Hippocampal formation (tissue), 2 donors: Measurements from ENCODE around the gene LLGL1.

Source experiments
- DNase-seq, 2 donors: peaks; one replicate each; lab custom pipeline; 2025; lab: John Stamatoyannopoulos, UW

Gene LLGL1

DNA sequence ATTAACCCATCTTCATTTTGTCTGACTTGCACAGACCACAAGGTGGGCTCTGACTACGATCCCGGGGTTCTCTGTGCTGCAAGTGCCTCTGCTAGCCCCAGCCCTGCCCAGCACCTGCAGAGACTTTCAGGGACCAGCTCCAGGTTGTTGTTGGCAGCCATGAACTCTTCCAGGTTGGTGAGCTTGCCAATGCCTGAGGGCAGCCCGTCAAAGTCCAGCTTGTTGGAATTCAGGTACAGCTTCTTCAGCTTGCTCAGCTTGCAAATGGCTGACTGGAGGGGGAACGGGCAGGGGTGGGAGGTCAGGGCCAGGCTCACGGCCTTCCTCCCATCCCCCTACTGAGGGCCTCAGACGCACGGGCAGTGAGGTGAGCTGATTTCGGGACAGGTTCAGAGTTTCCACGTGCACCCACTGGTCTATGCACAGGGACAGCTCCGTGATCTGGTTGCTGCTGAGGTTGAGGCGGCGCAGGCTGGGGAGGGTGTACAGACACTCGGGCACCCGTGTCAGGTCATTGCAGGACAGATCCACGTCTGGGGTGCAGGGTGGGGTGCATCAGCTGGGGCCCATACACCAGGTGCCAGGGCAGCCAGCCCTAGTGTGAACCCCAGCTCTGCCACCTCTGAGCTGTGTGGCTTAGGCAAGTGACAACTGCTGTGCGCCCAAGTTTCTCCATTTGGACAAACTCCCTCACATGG is 27.9 kb downstream of the LLGL1 start:
- DNase-seq, result no peak

GRCh38 chr17:18253947-18254821 is 28.7 kb downstream of the LLGL1 start:
- no peak for DNase-seq

DNA sequence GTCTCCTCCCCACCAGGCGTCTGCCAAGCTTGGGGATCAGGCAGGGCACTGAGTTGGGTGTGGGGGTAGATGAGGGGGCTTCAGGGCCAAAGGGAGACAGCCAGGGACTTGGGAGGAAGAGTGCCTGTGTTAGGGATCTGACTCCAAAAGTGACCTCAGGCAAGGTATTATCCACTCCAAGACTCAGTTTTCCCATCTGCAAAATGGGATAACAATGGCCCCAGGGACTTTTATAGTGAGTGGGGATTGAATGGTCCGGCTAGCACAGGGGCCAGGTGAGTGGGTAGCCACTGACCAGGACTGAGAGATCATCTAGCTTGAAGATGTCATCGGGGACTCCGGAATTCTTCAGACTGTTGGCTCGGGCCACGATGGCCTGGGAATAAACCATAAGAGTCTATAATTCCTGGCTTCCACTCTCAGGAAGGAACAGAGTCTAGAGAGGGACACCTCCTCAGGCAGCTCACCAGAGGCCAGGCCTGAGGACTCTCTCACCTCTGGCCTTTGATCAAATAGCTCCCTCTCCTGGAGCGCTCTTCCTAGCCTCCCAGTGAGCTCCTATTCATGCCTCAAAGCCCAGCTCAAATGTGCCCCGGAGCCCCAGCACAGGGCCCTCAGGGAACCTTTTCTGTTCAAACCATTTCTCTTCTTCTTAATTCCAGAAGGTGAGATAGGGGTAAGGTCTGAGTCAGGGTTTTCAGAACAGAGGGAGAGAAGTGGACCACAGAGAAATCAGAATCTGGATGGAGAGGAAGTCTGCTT is 29.6 kb downstream of the LLGL1 start:
- DNase-seq, result no peak

GRCh38 chr17:18256351-18256750 is 30.9 kb downstream of the LLGL1 start:
- no peak for DNase-seq

DNA sequence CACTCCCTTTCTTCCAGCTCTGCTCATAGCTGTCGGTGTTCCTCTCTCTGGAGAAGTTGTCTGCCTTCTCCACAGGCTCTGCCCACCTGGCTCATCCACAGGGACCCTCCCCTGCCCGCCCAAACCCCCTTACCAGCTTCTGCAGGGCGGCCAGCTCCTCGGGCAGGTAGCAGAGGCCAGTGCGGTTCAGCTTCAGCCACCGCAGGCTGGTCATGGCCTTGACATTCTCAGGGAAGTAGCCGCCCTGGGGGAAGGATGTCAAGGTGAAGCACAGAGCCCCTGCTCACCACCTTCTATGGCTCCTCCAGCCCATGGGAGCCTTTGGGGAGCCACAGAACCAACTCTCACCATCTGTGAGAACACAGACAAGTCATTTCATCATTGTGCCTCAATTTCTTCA is 31.3 kb downstream of the LLGL1 start:
- DNase-seq, result no peak

- no peak for DNase-seq
These were observed 32.0 kb downstream of the LLGL1 start for GRCh38 chr17:18257268-18257981.

GRCh38 chr17:18257982-18258355 is 32.5 kb downstream of the LLGL1 start:
- peak; percentile 40 to 51 for DNase-seq

- peak; percentile 47 to 62 for DNase-seq
These were observed 33.1 kb downstream of the LLGL1 start, which contains the start of gene FLII for GRCh38 chr17:18258356-18259038. Gene FLII, minus strand, starts transcription at chr17:18258738. Its CDS starts 48 bp downstream, at chr17:18258690.

- DNase-seq, result no peak
These were observed 34.3 kb downstream of the LLGL1 start for GRCh38 chr17:18259621-18260331.

DNA sequence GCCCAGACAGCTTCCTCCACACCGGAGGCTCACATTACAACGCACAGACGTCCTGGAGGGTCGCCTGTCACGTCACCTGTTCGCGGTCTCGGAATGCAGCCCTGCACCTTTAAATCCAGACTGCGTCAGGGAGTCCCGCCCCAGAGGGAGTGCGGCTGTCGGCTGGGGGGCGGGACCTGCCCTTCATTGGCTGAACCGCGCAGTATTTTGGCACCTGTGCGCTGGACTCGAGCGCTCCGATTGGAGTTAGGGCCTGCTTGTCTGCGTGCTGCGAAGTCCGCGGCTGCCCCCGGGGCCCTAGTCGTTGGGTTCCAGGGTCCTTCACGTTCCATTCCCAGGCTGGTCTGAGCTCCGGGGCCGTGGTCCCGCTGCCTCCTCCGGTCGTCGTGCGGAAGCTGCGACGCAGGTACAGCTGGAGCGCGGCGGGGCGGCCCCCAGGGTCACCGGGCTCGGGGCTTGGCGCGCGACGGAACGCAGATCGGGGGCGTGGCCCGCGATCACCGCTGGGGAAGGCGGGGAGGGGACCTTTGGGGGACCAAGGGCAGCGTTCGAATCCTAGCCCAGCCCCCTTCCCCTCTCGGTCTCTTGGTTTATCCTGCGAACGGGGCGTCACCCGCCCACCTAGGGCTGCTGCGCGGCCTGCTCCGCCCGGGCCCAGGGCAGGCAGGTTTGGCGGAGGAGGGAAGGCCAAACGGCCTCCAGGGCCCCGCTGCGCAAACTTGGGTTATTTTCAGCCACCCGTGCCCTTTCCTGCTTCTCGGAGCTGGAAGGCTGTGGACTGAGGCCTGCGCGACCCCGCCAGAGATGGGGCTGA is 35.1 kb downstream of the LLGL1 start, which contains the start of gene MIEF2:
TSS of gene MIEF2 (plus strand) at position 331 of the 814 bp plus-strand sequence. CDS start 2,059 bp downstream, outside the sequence.
- peak; percentile 93 to 94 for DNase-seq

DNA sequence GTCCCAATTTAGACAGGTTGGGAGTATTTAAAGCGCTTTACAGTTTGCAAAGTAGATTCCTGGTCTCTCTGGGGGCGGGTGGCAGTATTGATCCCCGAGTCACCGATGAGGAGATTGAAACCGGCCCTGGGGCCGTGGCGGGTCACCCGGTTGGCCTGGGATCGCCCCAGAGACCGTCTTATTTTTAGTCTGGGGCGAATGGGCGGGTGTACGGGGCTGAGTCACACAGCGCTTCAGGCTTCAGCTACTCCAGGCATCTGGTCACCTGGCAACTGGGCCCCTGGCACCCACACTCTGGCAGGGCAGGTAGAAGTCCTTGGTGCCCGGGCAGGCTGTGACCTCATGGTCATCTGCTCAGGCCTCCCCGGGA is 35.7 kb downstream of the LLGL1 start:
- DNase-seq, result no peak

GRCh38 chr17:18261659-18262058 is 36.2 kb downstream of the LLGL1 start:
- no peak for DNase-seq

DNA sequence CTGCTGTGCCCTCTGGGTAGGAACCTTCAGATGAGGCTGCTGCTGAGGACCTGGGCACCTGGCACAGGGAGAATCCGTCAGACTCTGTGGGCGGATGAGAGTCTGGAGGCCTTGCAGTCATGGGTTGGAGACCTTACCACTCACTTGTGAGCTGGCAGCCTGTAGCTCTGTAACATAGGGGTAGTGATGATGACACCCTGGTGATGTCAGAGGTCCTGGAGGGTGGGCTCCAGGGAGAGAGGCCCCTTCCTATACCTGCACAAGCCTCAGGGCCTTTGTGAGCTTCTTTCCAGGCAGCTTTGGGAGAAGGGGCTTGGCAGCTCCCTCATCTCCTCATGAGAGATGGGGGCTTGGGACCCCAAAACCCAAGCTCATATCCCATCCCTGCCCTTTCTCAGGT is 36.7 kb downstream of the LLGL1 start:
- DNase-seq, result no peak

DNA sequence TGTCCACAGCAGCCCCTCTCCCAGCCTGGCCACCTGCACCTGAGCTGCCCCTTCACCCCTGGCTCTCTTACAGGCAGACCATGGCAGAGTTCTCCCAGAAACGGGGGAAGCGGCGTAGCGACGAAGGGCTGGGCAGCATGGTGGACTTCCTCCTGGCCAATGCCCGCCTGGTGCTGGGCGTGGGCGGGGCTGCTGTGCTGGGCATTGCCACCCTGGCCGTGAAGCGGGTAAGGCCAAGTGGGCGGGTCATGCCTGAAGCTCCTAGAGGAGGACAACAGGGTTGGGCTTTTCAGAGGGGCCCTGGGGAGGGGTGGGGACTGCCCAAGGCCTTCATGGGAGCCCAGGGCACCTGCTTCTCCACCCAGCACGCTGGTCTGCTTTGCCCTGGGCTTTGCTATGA is 37.2 kb downstream of the LLGL1 start:
- no peak for DNase-seq

DNA sequence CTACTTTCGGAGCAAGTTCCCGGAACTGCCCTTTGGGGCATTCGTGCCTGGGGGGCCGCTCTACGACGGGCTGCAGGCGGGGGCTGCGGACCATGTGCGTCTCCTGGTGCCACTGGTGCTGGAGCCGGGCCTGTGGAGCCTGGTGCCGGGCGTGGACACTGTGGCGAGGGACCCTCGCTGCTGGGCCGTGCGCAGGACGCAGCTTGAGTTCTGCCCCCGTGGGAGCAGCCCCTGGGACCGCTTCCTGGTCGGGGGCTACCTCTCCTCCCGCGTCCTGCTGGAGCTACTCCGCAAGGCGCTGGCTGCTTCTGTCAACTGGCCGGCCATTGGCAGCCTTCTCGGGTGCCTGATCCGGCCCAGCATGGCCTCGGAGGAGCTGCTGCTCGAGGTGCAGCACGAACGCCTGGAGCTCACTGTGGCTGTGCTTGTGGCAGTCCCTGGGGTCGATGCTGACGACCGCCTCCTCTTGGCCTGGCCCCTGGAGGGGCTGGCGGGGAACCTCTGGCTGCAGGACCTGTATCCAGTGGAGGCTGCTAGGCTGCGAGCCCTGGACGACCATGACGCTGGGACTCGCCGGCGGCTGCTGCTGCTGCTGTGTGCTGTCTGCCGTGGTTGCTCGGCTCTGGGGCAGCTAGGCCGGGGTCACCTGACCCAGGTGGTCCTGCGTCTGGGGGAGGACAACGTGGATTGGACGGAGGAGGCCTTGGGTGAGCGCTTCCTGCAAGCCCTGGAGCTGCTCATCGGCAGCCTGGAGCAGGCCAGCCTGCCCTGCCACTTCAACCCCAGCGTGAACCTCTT is 38.6 kb downstream of the LLGL1 start:
- no peak for DNase-seq

- no peak for DNase-seq
These were observed 41.9 kb downstream of the LLGL1 start for GRCh38 chr17:18267366-18267765.

DNA sequence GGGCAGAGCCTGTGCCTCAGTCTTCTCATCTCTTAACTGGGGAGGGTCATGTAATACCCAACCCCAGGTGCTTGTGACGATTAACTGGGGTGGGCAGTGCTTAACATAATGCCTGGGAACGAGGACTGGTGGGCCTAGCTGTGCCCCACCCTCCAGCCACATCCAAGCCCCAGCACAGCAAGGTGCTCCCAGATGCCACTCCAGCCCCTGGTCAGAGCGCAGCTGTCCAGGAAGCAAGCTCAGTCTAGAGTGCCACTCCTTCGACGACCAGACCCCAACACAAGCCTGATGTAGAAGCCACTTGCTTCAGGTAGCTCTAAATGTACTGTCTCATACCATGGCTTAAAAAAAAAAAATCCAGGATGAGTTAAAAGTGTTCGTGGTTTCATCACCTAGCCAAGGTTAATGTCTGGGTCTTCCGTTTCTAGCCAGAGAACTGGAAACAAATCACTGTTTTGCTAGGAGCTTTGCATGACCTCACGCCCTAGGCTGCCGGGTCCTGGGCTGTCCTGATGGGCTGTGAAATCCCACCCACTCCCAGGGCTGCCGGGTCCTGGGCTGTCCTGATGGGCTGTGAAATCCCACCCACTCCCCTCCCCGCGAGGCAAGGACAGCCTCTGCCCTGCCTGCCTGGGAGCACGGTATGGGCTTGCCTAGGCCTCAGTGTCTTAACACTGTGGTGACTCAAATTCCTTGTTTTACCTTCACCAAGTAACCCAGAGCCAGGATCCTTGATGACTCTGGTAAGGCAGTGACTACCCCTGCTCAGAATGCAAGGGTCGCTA is 42.7 kb downstream of the LLGL1 start:
- no peak for DNase-seq
